Measurements from ENCODE around the gene DSG4.

DSG4 gene

GRCh38 chr18:31409276-31409675 lies 32.7 kb downstream of the DSG4 start:
- no peak for DNase-seq

GRCh38 chr18:31410716-31411483 lies 34.3 kb downstream of the DSG4 start:
- no peak for DNase-seq

GRCh38 chr18:31413137-31413536 lies 36.6 kb downstream of the DSG4 start:
- no peak for DNase-seq

- no peak for DNase-seq
Observed at GRCh38 chr18:31417850-31418249, 41.3 kb downstream of the DSG4 start.

GRCh38 chr18:31419457-31419932 lies 42.9 kb downstream of the DSG4 start:
- no peak for DNase-seq

- no peak for DNase-seq
Observed at GRCh38 chr18:31420032-31420431, 43.5 kb downstream of the DSG4 start.

GRCh38 chr18:31420524-31420923 lies 43.9 kb downstream of the DSG4 start:
- no peak for DNase-seq

GRCh38 chr18:31424383-31424988 lies 47.9 kb downstream of the DSG4 start:
- DNase-seq, result peak in 1 of 2 experiments; percentile 18

- DNase-seq, result no peak
Observed at GRCh38 chr18:31426021-31426420, 49.4 kb downstream of the DSG4 start.

GRCh38 chr18:31426871-31427406 lies 50.4 kb downstream of the DSG4 start:
- no peak for DNase-seq

- DNase-seq, result no peak
Observed at GRCh38 chr18:31428211-31428610, 51.6 kb downstream of the DSG4 start.

GRCh38 chr18:31429623-31430022 lies 53.0 kb downstream of the DSG4 start:
- DNase-seq, result no peak

- DNase-seq, result no peak
Observed at GRCh38 chr18:31430072-31430471, 53.5 kb downstream of the DSG4 start.

GRCh38 chr18:31430554-31430953 lies 54.0 kb downstream of the DSG4 start:
- no peak for DNase-seq

GRCh38 chr18:31432316-31432715 lies 55.7 kb downstream of the DSG4 start:
- DNase-seq, result no peak

- DNase-seq, result no peak
Observed at GRCh38 chr18:31436825-31437224, 60.2 kb downstream of the DSG4 start.

- DNase-seq, result no peak
Observed at GRCh38 chr18:31438402-31438801, 61.8 kb downstream of the DSG4 start.

GRCh38 chr18:31439807-31440325 lies 63.3 kb downstream of the DSG4 start:
- peak; percentile 3 for DNase-seq

- no peak for DNase-seq
Observed at GRCh38 chr18:31440787-31441186, 64.2 kb downstream of the DSG4 start.

GRCh38 chr18:31441493-31441892 lies 64.9 kb downstream of the DSG4 start:
- DNase-seq, result no peak

GRCh38 chr18:31444142-31444541 lies 67.6 kb downstream of the DSG4 start:
- no peak for DNase-seq

- DNase-seq, result no peak
Observed at GRCh38 chr18:31445908-31446307, 69.3 kb downstream of the DSG4 start.

GRCh38 chr18:31446854-31447253 lies 70.3 kb downstream of the DSG4 start:
- DNase-seq, result no peak
